Liver (tissue), 9 donors: ENCODE measurements around the gene FITM1. TPM values are rescaled to one million over a fixed set of nuclear protein-coding genes. Genes with fewer than 3 reads are reported as not detected.

Experiments used
- DNase-seq: peaks from one replicate; pipeline ENCODE4 v3.0.0-alpha.2; 2017; ENCODE audit warnings: low spot score
- H3K27ac ChIP-seq, 2 donors: one replicate each; pipeline ENCODE4 v1.7.0; 2013; ENCODE audit warnings: inconsistent platforms in 2 of 2, low read length in 2 of 2, control low read depth in 1 of 2, low read depth in 1 of 2, mild to moderate bottlenecking in 1 of 2
- H3K27me3 ChIP-seq, 4 donors: one replicate each; pipeline versions ENCODE4 v1.6.1 to v1.7.0; 2013; ENCODE audit warnings: low read length in 3 of 4, inconsistent platforms in 1 of 4, mild to moderate bottlenecking in 1 of 4, moderate library complexity in 1 of 4; ENCODE audit not compliant: control insufficient read depth in 4 of 4, insufficient read depth in 4 of 4
- H3K36me3 ChIP-seq, 4 donors: one replicate each; pipeline versions ENCODE4 v1.6.1 to v1.7.0; 2013; ENCODE audit warnings: low read length in 3 of 4, mild to moderate bottlenecking in 3 of 4, low read depth in 1 of 4, moderate library complexity in 1 of 4; ENCODE audit not compliant: control insufficient read depth in 4 of 4, insufficient read depth in 3 of 4
- H3K4me1 ChIP-seq, 4 donors: one replicate each; pipeline versions ENCODE4 v1.6.1 to v1.7.0; 2013; ENCODE audit warnings: low read length in 3 of 4, mild to moderate bottlenecking in 3 of 4, moderate library complexity in 1 of 4; ENCODE audit not compliant: control insufficient read depth in 4 of 4, insufficient read depth in 4 of 4
- H3K4me3 ChIP-seq, 3 donors: one replicate each; pipeline versions ENCODE4 v1.6.1 to v1.7.0; 2013; ENCODE audit warnings: low read length in 3 of 3, control low read depth in 1 of 3, low read depth in 1 of 3, mild to moderate bottlenecking in 1 of 3
- H3K9ac ChIP-seq, 2 donors: one replicate each; pipeline ENCODE4 v1.7.0; 2013; ENCODE audit warnings: low read length in 2 of 2, mild to moderate bottlenecking in 2 of 2, moderate library complexity in 2 of 2, control low read depth in 1 of 2, low read depth in 1 of 2
- H3K9me3 ChIP-seq, 4 donors: one replicate each; pipeline versions ENCODE4 v1.6.1 to v1.7.0; 2013; ENCODE audit warnings: low read length in 3 of 4; ENCODE audit not compliant: control insufficient read depth in 4 of 4
- ATF3 ChIP-seq: IDR thresholded peaks from 2 replicates; pipeline ENCODE4 v1.6.1; 2016; ENCODE audit warnings: antibody characterized with exemption
- FOXA1 ChIP-seq: IDR thresholded peaks from 2 replicates; pipeline ENCODE4 v1.6.1; 2016; ENCODE audit warnings: antibody characterized with exemption
- FOXA2 ChIP-seq: IDR thresholded peaks from 2 replicates; pipeline ENCODE4 v1.6.1; 2016; ENCODE audit warnings: antibody characterized with exemption
- GABPA ChIP-seq, 2 donors: IDR thresholded peaks in 1 of 2; conservative IDR thresholded peaks in 1 of 2; 2 replicates each; pipeline ENCODE4 v1.6.1; 2016; ENCODE audit warnings: antibody characterized with exemption in 2 of 2, mild to moderate bottlenecking in 1 of 2, moderate library complexity in 1 of 2
- HNF4A ChIP-seq, 2 donors: conservative IDR thresholded peaks; 2 replicates each; pipeline ENCODE4 v1.6.1; 2016; ENCODE audit warnings: antibody characterized with exemption in 2 of 2, mild to moderate bottlenecking in 2 of 2
- HNF4G ChIP-seq: IDR thresholded peaks from 2 replicates; pipeline ENCODE4 v1.6.1; 2016; ENCODE audit warnings: antibody characterized with exemption
- NR2F2 ChIP-seq: IDR thresholded peaks from 2 replicates; pipeline ENCODE4 v1.6.1; 2016; ENCODE audit warnings: antibody characterized with exemption
- RAD21 ChIP-seq, 2 donors: IDR thresholded peaks; 2 replicates each; pipeline ENCODE4 v1.6.1; 2016; ENCODE audit warnings: antibody characterized with exemption in 2 of 2, mild to moderate bottlenecking in 2 of 2
- REST ChIP-seq: IDR thresholded peaks from 2 replicates; pipeline ENCODE4 v1.6.1; 2016; ENCODE audit warnings: antibody characterized with exemption, mild to moderate bottlenecking
- RXRA ChIP-seq, 2 donors: IDR thresholded peaks; 2 replicates each; pipeline ENCODE4 v1.6.1; 2017 to 2018; ENCODE audit warnings: antibody characterized with exemption in 2 of 2, mild to moderate bottlenecking in 1 of 2
- SP1 ChIP-seq: IDR thresholded peaks from 2 replicates; pipeline ENCODE4 v1.6.1; 2018; ENCODE audit warnings: antibody characterized with exemption, mild to moderate bottlenecking
- YY1 ChIP-seq: IDR thresholded peaks from 2 replicates; pipeline ENCODE4 v1.6.1; 2016; ENCODE audit warnings: antibody characterized with exemption, mild to moderate bottlenecking
- ZBTB33 ChIP-seq: IDR thresholded peaks from 2 replicates; pipeline ENCODE4 v1.6.1; 2016; ENCODE audit warnings: antibody characterized with exemption
- WGBS: extraction: QIAGEN DNeasy Blood & Tissue Kit; methylation state at CpG from one replicate; pipeline ENCODE4 v1.1.7; 2013; 5-methylcytosine and 5-hydroxymethylcytosine counted together
- polyA plus RNA-seq, 2 donors: library from polyadenylated mRNA; stranded (reverse) in 1 of 2; unstranded in 1 of 2; fragments of 200-250 nt in 1 of 2; fragments of >200 nt in 1 of 2; fragmentation: Nextera tagmentation in 1 of 2; extraction: Ambion mirVana in 1 of 2; gene quantifications; one replicate each; pipeline versions ENCODE4 v1.2.1 to v1.2.3, GENCODE V29; 2013 to 2015
- total RNA-seq, 2 donors: library from RNA; depleted of rRNA; stranded (reverse); fragments of >200 nt; gene quantifications; one replicate each; pipeline ENCODE4 v1.2.3, GENCODE V29; 2014
- TF ChIP-seq, protein P1 (sequence below): IDR thresholded peaks from 2 replicates; pipeline ENCODE4 v1.6.1; 2016; ENCODE audit warnings: antibody characterized with exemption
- TF ChIP-seq, protein P2 (sequence below): fragments of 150-350 bp; IDR thresholded peaks from 2 replicates; pipeline ENCODE4 v1.5.1; 2017; ENCODE audit warnings: improper control_type of control experiment, low read depth, low read length; ENCODE audit not compliant: missing input control
- donor health status: healthy.
- donor health status: healthy.
- donor health status: healthy.
- donor health status: healthy.
- donor health status: healthy.

The FITM1 gene
- total and polyA plus RNA-seq, 4 donors, result 1.7 to 16.1 (median 9.1) TPM

GRCh38 chr14:24150061-24150460, 19.6 kb downstream of the FITM1 start (continued):
- no peak for TF ChIP-seq GABPA (IDR thresholded peaks at IDR 0.05 in 1 of 2, conservative IDR thresholded peaks at IDR 0.05 in 1 of 2)
- no peak for TF ChIP-seq ATF3
- TF ChIP-seq REST, result no peak

GRCh38 chr14:24150567-24150966, 20.1 kb downstream of the FITM1 start:
- Histone ChIP-seq H3K9me3 (no peaks in the 10 kb centered on the region), H3K27me3 (no peaks in the 10 kb centered on the region), H3K27ac (no peak overlapping the region), H3K9ac (no peak overlapping the region), H3K36me3 (peaks cover 6 to 45% (median 40%) of the 10 kb centered on the region in 4 donors), H3K4me3 (no peak overlapping the region), H3K4me1 (peaks cover 3 to 23% (median 16%) of the 10 kb centered on the region in 4 donors)
- DNase-seq, result no peak
- TF ChIP-seq RXRA (IDR thresholded peaks at IDR 0.05) (no peak), HNF4G (no peak), GABPA (IDR thresholded peaks at IDR 0.05 in 1 of 2, conservative IDR thresholded peaks at IDR 0.05 in 1 of 2) (no peak), FOXA1 (no peak), RAD21 (IDR thresholded peaks at IDR 0.05) (no peak), HNF4A (conservative IDR thresholded peaks at IDR 0.05) (no peak), NR2F2 (no peak), ZBTB33 (no peak), YY1 (no peak), FOXA2 (no peak), ATF3 (no peak), SP1 (no peak)
- TF ChIP-seq, protein P1, sequence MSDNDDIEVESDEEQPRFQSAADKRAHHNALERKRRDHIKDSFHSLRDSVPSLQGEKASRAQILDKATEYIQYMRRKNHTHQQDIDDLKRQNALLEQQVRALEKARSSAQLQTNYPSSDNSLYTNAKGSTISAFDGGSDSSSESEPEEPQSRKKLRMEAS, result no peak
- TF ChIP-seq, protein P2, sequence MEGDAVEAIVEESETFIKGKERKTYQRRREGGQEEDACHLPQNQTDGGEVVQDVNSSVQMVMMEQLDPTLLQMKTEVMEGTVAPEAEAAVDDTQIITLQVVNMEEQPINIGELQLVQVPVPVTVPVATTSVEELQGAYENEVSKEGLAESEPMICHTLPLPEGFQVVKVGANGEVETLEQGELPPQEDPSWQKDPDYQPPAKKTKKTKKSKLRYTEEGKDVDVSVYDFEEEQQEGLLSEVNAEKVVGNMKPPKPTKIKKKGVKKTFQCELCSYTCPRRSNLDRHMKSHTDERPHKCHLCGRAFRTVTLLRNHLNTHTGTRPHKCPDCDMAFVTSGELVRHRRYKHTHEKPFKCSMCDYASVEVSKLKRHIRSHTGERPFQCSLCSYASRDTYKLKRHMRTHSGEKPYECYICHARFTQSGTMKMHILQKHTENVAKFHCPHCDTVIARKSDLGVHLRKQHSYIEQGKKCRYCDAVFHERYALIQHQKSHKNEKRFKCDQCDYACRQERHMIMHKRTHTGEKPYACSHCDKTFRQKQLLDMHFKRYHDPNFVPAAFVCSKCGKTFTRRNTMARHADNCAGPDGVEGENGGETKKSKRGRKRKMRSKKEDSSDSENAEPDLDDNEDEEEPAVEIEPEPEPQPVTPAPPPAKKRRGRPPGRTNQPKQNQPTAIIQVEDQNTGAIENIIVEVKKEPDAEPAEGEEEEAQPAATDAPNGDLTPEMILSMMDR, result no peak
- 94% methylated on average over 9 of the region's 9 CpGs for WGBS
